GM12878 (cell line): ENCODE measurements around the gene DDX31. TPM values are rescaled to one million over a fixed set of nuclear protein-coding genes. Genes with fewer than 3 reads are reported as not detected.

ENCODE experiments used
- ATAC-seq: fragments of 200-7000 bp; cut with Tn5 transposase; 3 replicates; pipeline ENCODE4 v1.9.1; 2020; ENCODE audit warnings: mild to moderate bottlenecking, moderate library complexity
- BruUV-seq: library from RNA; stranded (reverse); fragments of 400-500 nt; replicated peaks from 2 replicates; lab custom pipeline; 2021; lab: Mats Ljungman, UMichigan
- CTCF ChIA-PET: fragments of 300-600 bp; sonication (Branson Sonifier 250); formaldehyde crosslinking; extraction: SDS; loops from one replicate; lab custom pipeline; 2021; ENCODE audit warnings: inconsistent platforms; lab: Yijun Ruan, JAX
- POLR2A ChIA-PET: fragments of 350-600 bp; formaldehyde crosslinking; extraction: SDS; loops from one replicate; lab custom pipeline; 2021; ENCODE audit warnings: inconsistent platforms; lab: Charles Lee
- RAD21 ChIA-PET: fragments of 300-600 bp; sonication (Branson Sonifier 250); formaldehyde crosslinking; loops from one replicate; lab custom pipeline; 2023; ENCODE audit warnings: antibody characterized with exemption; ENCODE audit not compliant: unreplicated experiment; lab: Charles Lee
- SMC1A ChIA-PET: fragments of 300-600 bp; sonication (Branson Sonifier 250); formaldehyde crosslinking; loops from one replicate; lab custom pipeline; 2023; ENCODE audit not compliant: unreplicated experiment, uncharacterized antibody; lab: Charles Lee
- DNase-seq: peaks from one replicate; pipeline ENCODE4 v3.0.0-alpha.2; 2011; ENCODE audit warnings: low read depth, low spot score
- FAIRE-seq: peaks from 3 replicates; lab custom pipeline; 2011; peaks lifted over from hg19 to GRCh38; lab: Jason Lieb, UNC
- H2AFZ ChIP-seq: 2 replicates; pipeline ENCODE4 v1.6.0; 2011; ENCODE audit warnings: low read depth, low read length, control low read depth; ENCODE audit not compliant: control insufficient read depth
- H3K27ac ChIP-seq: 2 replicates; pipeline ENCODE4 v1.5.1; 2011; ENCODE audit warnings: control low read depth; ENCODE audit not compliant: control insufficient read depth, insufficient read depth
- H3K27me3 ChIP-seq, 2 experiments: replicated peaks in 1 of 2; 2 replicates each; pipeline versions ENCODE4 v1.6.0 to v1.6.1; 2011; ENCODE audit warnings: low read length in 1 of 2; ENCODE audit not compliant: control insufficient read depth in 2 of 2, insufficient read depth in 2 of 2
- H3K36me3 ChIP-seq, 2 experiments: 2 replicates each; pipeline ENCODE4 v1.5.1; 2011; ENCODE audit warnings: low read length in 1 of 2; ENCODE audit not compliant: control insufficient read depth in 2 of 2, insufficient read depth in 2 of 2
- H3K4me1 ChIP-seq: 2 replicates; pipeline ENCODE4 v1.6.1; 2011; ENCODE audit warnings: mild to moderate bottlenecking, low read length, moderate library complexity, mixed read lengths; ENCODE audit not compliant: control insufficient read depth, insufficient read depth
- H3K4me2 ChIP-seq: 2 replicates; pipeline ENCODE4 v1.6.0; 2011; ENCODE audit warnings: control low read depth; ENCODE audit not compliant: control insufficient read depth, insufficient read depth
- H3K4me3 ChIP-seq: fragments of 200-600 bp; sonication (generic); 2 replicates; pipeline ENCODE4 v1.5.1; 2016
- H3K79me2 ChIP-seq: 2 replicates; pipeline ENCODE4 v1.6.0; 2011; ENCODE audit warnings: low read length; ENCODE audit not compliant: control insufficient read depth, insufficient read depth
- H3K9ac ChIP-seq: 2 replicates; pipeline ENCODE4 v1.8.0; 2011; ENCODE audit warnings: low read length, control low read depth, mixed read lengths; ENCODE audit not compliant: control insufficient read depth, insufficient read depth
- H3K9me3 ChIP-seq: replicated peaks from 3 replicates; pipeline ENCODE4 v1.5.1; 2011; ENCODE audit warnings: mild to moderate bottlenecking, low read length; ENCODE audit not compliant: control insufficient read depth, insufficient read depth
- H4K20me1 ChIP-seq: 2 replicates; pipeline ENCODE4 v1.6.0; 2011; ENCODE audit not compliant: control insufficient read depth, insufficient read depth
- FOXM1 ChIP-seq: IDR thresholded peaks from 2 replicates; pipeline ENCODE4 v1.6.1; 2012; ENCODE audit warnings: low read depth, mild to moderate bottlenecking, inconsistent platforms, low read length, moderate library complexity
- KAT2A ChIP-seq: conservative IDR thresholded peaks from 2 replicates; pipeline ENCODE4 v1.6.1; 2011; ENCODE audit warnings: low read depth, low read length; ENCODE audit not compliant: control insufficient read depth
- MXI1 ChIP-seq: fragments of 150-350 bp; IDR thresholded peaks from 2 replicates; pipeline ENCODE4 v1.6.1; 2011; ENCODE audit warnings: low read depth, mild to moderate bottlenecking, inconsistent platforms, low read length, improper control_type of control experiment
- WGBS: methylation state at CpG from one replicate; pipeline ENCODE4 v1.1.6; 2016; ENCODE audit warnings: low lambda C conversion rate; ENCODE audit not compliant: insufficient replicate concordance, insufficient coverage; ENCODE audit errors: missing lambda C conversion rate; 5-methylcytosine and 5-hydroxymethylcytosine counted together
- in situ Hi-C: fragments of 300-500 bp; cut with MboI; formaldehyde crosslinking; loops from 9 replicates; pipeline ENCODE4 v1.14.3; 2018; ENCODE audit warnings: mixed read lengths
- intact Hi-C: fragments of 100-400 bp; cut with micrococcal nuclease; formaldehyde crosslinking; loops from one replicate; pipeline ENCODE4 v1.14.2; 2022; ENCODE audit not compliant: unreplicated experiment
- polyA plus RNA-seq, 11 experiments: library from polyadenylated mRNA; depleted of rRNA in 4 of 11; unstranded in 6 of 11; stranded (reverse) in 5 of 11; fragments of >200 nt; fragmentation: Nextera tagmentation in 4 of 11; fragmentation: Illumina TruSeq in 1 of 11; extraction: Ambion mirVana in 4 of 11; extraction: Trizol in 1 of 11; gene quantifications; 1 replicate in 1 of 11; 2 replicates in 10 of 11; pipeline versions ENCODE4 v1.2.1 to v1.2.3, GENCODE V29; 2011 to 2016; ENCODE audit warnings: inconsistent platforms in 2 of 11, missing spikeins in 2 of 11, low read depth in 1 of 11
- total RNA-seq, 4 experiments: library from RNA; depleted of rRNA in 3 of 4; stranded (reverse); fragments of >200 nt in 3 of 4; fragmentation: Illumina TruSeq in 1 of 4; extraction: Trizol in 1 of 4; gene quantifications; 2 replicates each; pipeline versions ENCODE4 v1.2.1 to v1.2.3, GENCODE V29; 2013 to 2021
- TF ChIP-seq, protein P1 (sequence below): IDR thresholded peaks from 2 replicates; pipeline ENCODE4 v1.6.1; 2012; ENCODE audit warnings: low read depth, low read length, improper control_type of control experiment

DDX31 gene
- total and polyA plus RNA-seq, 10 of the 15 experiments (the other 5 are each of a cell fraction or from before 2014, with no cell fraction given) = 12.1 to 30.8 (median 20.8) TPM

DNA sequence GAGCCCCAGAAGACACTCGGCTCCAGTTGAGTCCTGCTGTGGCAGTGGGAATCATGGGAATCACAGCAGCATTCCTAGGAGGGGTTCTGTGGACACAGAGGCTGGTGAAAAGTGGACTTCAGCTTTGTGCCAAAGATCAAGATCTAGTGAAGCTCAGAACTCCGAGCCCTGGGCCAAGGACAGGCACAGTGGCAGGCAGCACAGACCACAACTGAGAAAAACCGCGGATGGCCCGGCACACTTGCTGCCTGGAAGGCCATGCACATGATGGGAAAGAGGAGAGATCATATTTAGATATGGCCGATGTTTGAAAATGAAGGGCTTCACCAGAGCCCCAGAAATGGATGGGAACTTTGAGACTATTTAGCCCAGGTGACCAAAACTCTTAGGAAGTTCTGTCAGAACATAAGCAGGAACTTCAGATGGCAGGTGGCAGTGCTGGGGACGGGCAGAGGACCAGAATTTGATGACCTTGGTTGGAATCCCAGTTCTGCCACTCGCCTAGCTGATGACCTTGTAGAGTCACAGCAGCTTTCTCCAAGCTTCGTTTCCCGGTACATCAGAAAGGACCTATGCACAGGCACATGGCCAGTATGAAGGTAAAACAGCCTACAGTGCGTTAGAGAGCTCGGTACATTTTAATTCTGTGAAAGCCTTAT, 69.3 kb downstream of the DDX31 start:
- WGBS = 97% methylated on average over 12 of the region's 12 CpGs
- no peak overlapping the region for H3K27ac ChIP-seq
- intact Hi-C loops = no loop called here
- H3K4me1 ChIP-seq = peaks cover 6% of the 10 kb centered on the region
- H3K9me3 ChIP-seq = no peaks in the 10 kb centered on the region
- H3K27me3 ChIP-seq = no peaks in the 10 kb centered on the region
- no peaks in the 10 kb centered on the region for H4K20me1 ChIP-seq
- ChIA-PET POLR2A (interaction anchor here (0.5 kb wide), 1 partner anchor 21 kb away, joined by 3 read pairs; no protein-coding TSS in a partner anchor), CTCF (no interaction called here), RAD21 (no interaction called here), SMC1A (no interaction called here)
- H3K4me2 ChIP-seq = no peak overlapping the region
- ATAC-seq = no peak
- BruUV-seq = no TSS peak
- TF ChIP-seq MXI1 (no peak), FOXM1 (no peak)
- TF ChIP-seq, protein P1, sequence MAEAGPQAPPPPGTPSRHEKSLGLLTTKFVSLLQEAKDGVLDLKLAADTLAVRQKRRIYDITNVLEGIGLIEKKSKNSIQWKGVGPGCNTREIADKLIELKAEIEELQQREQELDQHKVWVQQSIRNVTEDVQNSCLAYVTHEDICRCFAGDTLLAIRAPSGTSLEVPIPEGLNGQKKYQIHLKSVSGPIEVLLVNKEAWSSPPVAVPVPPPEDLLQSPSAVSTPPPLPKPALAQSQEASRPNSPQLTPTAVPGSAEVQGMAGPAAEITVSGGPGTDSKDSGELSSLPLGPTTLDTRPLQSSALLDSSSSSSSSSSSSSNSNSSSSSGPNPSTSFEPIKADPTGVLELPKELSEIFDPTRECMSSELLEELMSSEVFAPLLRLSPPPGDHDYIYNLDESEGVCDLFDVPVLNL = no peak
- no peak for FAIRE-seq
- in situ Hi-C loops = no loop called here
- H3K4me3 ChIP-seq = no peak overlapping the region
- peaks cover 7 to 11% of the 10 kb centered on the region in 2 experiments for H3K36me3 ChIP-seq
- H3K9ac ChIP-seq = no peak overlapping the region
- no peak overlapping the region for H2AFZ ChIP-seq
- H3K79me2 ChIP-seq = no peaks in the 10 kb centered on the region
- DNase-seq = no peak

DNA sequence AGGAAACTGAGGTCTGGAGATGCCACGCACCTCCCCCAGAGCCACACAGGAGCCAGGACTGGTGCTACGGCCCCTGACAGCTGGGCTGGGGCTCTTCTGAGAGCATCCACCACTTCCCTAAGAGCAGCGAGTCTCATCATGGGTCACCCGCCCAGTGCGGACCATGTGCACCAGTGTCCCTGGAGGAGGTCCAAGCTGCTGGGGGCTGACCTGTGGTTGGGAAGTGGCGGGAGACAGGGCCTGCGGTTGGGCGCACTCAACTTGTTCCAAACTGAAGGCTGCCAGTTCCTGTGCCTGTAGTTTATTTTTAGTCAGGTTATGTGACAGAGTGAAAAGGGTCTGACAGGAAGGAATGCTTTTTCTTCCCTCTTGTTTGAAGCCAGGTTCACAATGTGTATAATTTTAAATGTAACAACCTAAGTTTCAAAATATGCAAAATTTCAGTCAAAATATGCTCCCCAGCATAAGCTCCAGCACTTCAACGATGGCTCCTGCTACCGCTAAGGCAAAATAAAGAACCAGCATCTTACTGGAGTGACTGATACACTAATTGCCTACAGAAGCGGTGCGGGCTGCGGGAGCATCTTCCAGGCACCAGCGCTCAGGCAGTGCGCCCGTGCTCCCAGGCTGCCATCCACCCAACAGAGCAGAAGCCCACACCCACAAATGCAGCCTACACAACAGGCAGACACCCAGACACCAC, 72.6 kb downstream of the DDX31 start:
- POLR2A ChIA-PET = no interaction called here
- CTCF ChIA-PET = no interaction called here
- 90% methylated on average over 16 of the region's 16 CpGs for WGBS
- peaks cover 4% of the 10 kb centered on the region for H3K4me1 ChIP-seq
- H3K9me3 ChIP-seq = no peaks in the 10 kb centered on the region
- peaks cover 8 to 9% of the 10 kb centered on the region in 2 experiments for H3K36me3 ChIP-seq
- no TSS peak for BruUV-seq
- DNase-seq (no peak), ATAC-seq (no peak), FAIRE-seq (no peak)
- intact Hi-C loops (no loop called here), in situ Hi-C loops (no loop called here)
- H3K9ac ChIP-seq = no peak overlapping the region
- H3K27ac ChIP-seq = no peak overlapping the region
- H3K4me3 ChIP-seq = no peak overlapping the region
- no peak for TF ChIP-seq KAT2A
- SMC1A ChIA-PET = no interaction called here
- H2AFZ ChIP-seq = no peak overlapping the region
- H3K4me2 ChIP-seq = no peak overlapping the region
- no peaks in the 10 kb centered on the region for H3K27me3 ChIP-seq
- H4K20me1 ChIP-seq = no peaks in the 10 kb centered on the region
- RAD21 ChIA-PET = no interaction called here
- H3K79me2 ChIP-seq = no peaks in the 10 kb centered on the region
